OCI-M1 (cell line): ENCODE measurements around the gene TMSB15A.
"Not testable (repeated sequence)": the region's sequence is repeated elsewhere in the genome, so short reads cannot be mapped to it uniquely, and the experiment has no call there.

Experiments used
- DNase-seq: peaks from one replicate; lab custom pipeline; 2025; lab: John Stamatoyannopoulos, UW

The TMSB15A gene

GRCh38 chrX:102515975-102516941 lies at the start of gene TMSB15A:
TMSB15A (minus strand) TSS chrX:102516739.
- no peak for DNase-seq

- no peak for DNase-seq
These were observed 44.0 kb upstream of the TMSB15A start for GRCh38 chrX:102560423-102561068.

GRCh38 chrX:102558607-102559006 lies 42.1 kb upstream of the TMSB15A start:
- no peak for DNase-seq

DNA sequence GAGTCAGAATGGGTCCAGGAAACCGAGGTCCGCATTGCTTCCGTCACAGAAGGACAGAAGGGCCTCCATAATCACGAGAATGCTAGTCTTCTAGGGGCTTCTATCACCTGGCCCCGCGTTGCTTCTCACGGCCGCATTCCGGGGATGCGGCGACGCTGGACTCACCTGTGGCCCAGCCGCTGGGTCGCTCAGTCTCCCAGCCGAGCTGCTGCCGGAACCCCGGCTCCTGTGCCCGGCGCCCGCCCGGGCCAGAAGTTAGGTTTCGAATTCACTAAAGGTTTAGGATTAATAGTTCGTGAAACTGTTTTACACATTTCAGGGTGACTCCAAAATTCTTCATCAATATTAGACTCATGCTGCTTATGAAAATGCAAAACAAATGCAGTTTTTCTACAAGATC lies 31.7 kb upstream of the TMSB15A start:
- no peak for DNase-seq

DNA sequence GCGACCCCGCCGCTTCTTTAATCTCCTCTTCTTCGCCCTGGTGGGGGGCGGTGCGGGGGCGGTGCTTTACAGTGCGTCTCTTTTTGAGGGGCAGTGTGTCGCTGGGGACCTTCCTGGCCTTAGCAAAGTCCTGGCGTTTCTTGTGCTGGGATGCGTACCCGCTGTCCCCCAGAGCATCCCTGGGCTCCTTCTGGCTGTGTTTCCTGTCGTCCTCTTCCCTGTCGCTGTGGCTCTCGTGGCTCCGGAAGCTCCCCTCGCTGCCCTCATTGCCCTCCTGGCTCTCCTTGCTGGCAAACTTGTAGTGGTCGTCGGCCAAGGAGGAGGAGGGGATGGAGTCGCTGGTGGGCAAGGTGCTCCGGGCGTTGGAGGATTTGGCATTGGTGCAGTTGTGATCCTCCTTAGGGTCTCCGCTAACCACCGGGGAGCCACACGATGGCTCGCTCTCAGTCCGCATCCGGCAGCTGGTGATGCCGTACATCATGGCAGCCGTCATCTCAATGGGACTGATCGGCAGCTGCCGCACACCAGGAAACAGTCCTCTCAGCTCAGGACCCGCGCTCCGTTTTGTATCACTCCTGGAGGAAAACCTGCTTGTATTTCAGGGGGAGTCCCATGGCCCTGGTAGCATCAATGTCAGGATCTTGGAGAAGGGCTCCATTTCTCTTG lies 30.4 kb upstream of the TMSB15A start:
- no peak for DNase-seq

- DNase-seq: not testable (repeated sequence)
These were observed 29.6 kb upstream of the TMSB15A start for GRCh38 chrX:102546175-102546574.

- DNase-seq: no peak
These were observed 19.4 kb upstream of the TMSB15A start for GRCh38 chrX:102535958-102536357.

- DNase-seq: peak; percentile 20
These were observed 787 bp upstream of the TMSB15A start for GRCh38 chrX:102517326-102517725.

DNA sequence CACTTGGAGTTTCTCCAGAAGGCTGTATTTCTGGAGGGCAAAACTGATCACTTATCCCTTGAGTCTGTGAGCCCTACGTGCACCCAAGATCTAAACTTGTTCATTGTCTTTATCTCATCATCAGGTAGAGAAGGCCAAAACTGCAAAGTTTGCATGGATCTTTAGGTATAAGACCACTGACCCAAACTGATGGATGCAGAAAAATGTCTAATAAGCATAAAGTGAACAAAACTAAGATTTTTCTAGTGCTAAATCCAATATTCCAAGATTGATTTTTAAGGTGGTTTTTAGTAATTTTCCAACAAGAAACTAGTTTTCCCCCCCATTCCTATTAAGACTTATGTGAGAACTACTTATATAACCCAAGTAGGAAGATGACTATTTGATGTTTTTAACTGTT lies 2.0 kb downstream of the TMSB15A start:
- DNase-seq: no peak

DNA sequence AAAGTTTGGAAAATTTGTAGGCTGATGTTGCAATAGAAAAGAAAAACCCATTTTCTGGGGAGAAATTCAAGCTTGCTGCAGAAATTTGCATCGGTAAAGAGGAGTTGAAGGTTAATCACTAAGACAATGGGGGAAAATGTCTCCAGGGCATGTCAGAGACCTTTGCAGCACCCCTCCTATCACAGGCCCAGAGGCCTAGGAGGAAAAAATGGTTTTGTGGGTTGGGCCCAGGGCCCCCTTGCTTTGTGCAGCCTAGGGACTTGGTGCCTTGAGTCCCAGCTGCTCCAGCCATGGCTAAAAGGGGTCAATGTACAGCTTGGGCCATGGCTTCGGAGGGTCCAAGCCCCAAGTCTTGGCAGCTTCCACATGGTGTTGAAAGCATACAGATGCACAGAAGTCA lies 17.8 kb downstream of the TMSB15A start:
- DNase-seq: no peak

GRCh38 chrX:102491766-102492165 lies 24.8 kb downstream of the TMSB15A start:
- DNase-seq: no peak

GRCh38 chrX:102478765-102479164 lies 37.8 kb downstream of the TMSB15A start:
- DNase-seq: not testable (repeated sequence)

DNA sequence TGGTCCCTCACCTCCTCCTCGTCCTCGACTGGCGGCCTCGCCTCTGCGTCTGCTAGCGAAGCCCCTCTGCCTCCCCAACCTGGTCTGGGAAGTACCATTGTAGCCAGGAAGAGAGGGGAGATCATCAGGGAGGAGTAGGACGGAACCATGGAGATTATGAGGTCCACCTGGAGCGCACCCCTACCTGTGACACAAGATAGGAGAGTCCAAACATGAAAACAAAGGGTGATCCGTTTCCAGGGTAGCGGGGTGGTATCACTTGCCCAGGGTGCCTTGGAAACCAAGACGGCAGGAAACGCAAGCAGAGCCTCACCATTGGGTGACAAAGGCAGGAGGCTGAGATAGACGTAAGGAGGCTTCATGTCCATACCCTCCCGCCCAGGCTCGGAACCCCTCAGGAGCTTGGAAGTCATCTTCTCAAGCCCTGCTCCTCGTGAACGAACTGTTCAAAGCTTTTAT lies 44.7 kb downstream of the TMSB15A start, which contains the start of gene TCP11X2:
Gene TCP11X2 (minus strand): TSS at position 51 of the 459 bp plus-strand sequence.
- DNase-seq: not testable (repeated sequence)

- DNase-seq: not testable (repeated sequence)
These were observed 46.3 kb downstream of the TMSB15A start for GRCh38 chrX:102470215-102470614.
